ENCODE results near the gene LPA. TPM values are rescaled to one million over a fixed set of nuclear protein-coding genes. Genes with fewer than 3 reads are reported as not detected.
"Not testable (repeated sequence)": the region's sequence is repeated elsewhere in the genome, so short reads cannot be mapped to it uniquely, and the experiment has no call there.

LPA gene
- total RNA-seq, 1 donor from 2014 or later = not detected

DNA sequence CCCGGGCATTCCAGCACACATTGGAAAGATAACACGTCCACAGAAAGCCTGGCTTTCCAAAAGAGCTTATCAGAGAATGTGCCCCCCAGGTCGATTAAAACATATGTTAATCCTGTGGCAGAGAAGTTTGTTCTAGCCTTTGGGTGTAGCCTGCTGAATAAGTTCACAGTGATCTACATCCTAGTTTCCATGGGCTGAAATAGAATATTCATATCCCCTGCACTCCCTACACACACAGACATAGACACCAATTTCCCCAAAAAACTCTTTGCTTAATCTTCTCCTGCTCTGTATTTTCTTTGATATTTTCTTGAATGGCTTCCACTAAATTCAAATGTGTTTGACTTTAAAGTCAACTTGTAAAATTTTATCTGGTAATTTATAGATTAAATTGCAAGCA lies 1.6 kb downstream of the LPA start:
- Histone ChIP-seq H3K4me1 (no peaks in the 10 kb centered on the region), H3K4me3 (no peak overlapping the region), H3K9me3 (no peaks in the 10 kb centered on the region), H3K27ac (no peak overlapping the region), H3K27me3 (no peaks in the 10 kb centered on the region), H3K36me3 (no peaks in the 10 kb centered on the region)
- no peak for DNase-seq (ENCODE audit: low spot score in 2 of 2)
- TF ChIP-seq, protein P1, sequence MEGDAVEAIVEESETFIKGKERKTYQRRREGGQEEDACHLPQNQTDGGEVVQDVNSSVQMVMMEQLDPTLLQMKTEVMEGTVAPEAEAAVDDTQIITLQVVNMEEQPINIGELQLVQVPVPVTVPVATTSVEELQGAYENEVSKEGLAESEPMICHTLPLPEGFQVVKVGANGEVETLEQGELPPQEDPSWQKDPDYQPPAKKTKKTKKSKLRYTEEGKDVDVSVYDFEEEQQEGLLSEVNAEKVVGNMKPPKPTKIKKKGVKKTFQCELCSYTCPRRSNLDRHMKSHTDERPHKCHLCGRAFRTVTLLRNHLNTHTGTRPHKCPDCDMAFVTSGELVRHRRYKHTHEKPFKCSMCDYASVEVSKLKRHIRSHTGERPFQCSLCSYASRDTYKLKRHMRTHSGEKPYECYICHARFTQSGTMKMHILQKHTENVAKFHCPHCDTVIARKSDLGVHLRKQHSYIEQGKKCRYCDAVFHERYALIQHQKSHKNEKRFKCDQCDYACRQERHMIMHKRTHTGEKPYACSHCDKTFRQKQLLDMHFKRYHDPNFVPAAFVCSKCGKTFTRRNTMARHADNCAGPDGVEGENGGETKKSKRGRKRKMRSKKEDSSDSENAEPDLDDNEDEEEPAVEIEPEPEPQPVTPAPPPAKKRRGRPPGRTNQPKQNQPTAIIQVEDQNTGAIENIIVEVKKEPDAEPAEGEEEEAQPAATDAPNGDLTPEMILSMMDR (IDR thresholded peaks at IDR 0.05) = no peak
- intact Hi-C loops (cut with DNase I) = no loop called here

DNA sequence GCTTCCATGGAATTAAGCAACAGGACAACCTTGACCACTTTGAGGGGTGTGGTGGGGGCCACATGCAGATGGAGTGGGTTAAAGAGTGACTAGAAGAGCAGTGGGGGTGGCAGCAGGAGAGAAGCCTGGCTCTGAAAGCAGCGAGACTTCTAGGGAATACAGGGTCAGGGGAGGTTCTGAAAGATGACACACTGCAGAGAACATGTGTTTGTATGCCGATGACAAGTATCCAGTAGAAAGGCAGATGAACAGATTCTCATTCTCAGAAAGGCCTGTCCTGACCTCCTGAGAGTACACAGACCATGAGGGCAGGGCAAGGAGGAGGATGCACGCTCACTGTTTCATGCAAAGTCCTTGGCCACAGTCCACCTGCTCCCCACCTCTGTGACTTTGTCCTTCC lies 2.9 kb downstream of the LPA start:
- H3K27ac ChIP-seq = no peak overlapping the region
- intact Hi-C loops (cut with DNase I) = no loop called here
- H3K27me3 ChIP-seq = no peaks in the 10 kb centered on the region
- no peak overlapping the region for H3K4me3 ChIP-seq
- TF ChIP-seq, protein P1 (IDR thresholded peaks at IDR 0.05) = no peak
- H3K4me1 ChIP-seq = no peaks in the 10 kb centered on the region
- H3K9me3 ChIP-seq = no peaks in the 10 kb centered on the region
- no peak for DNase-seq (ENCODE audit: low spot score in 2 of 2)
- no peaks in the 10 kb centered on the region for H3K36me3 ChIP-seq

GRCh38 chr6:160659562-160659961 lies 4.5 kb downstream of the LPA start:
- Histone ChIP-seq H3K4me3 (no peak overlapping the region), H3K36me3 (no peaks in the 10 kb centered on the region), H3K27ac (no peak overlapping the region), H3K9me3 (no peaks in the 10 kb centered on the region), H3K4me1 (no peaks in the 10 kb centered on the region), H3K27me3 (no peaks in the 10 kb centered on the region)
- TF ChIP-seq, protein P1 (IDR thresholded peaks at IDR 0.05) = no peak
- no peak for DNase-seq (ENCODE audit: low spot score in 2 of 2)
- intact Hi-C loops (cut with DNase I) = no loop called here

DNA sequence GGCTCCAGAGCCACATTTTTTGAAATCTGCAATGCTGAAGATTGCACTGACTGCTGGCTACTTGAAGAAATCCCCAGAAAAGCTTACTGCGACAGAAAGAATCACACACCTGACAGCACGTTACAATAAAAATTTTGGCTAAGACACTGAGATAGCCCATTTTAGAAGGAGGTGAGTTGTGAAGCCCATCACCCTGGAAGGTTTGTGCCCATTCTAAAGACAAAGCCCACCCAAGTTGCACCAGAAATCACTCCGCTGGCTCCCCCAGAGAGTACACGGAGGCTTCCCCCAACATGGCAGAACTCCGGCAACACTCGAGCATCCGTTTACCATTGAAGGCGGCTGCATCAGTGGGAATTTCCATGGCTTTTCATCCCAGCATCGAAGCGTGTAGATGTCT lies 29.4 kb downstream of the LPA start:
- H3K4me3 ChIP-seq = no peak overlapping the region

DNA sequence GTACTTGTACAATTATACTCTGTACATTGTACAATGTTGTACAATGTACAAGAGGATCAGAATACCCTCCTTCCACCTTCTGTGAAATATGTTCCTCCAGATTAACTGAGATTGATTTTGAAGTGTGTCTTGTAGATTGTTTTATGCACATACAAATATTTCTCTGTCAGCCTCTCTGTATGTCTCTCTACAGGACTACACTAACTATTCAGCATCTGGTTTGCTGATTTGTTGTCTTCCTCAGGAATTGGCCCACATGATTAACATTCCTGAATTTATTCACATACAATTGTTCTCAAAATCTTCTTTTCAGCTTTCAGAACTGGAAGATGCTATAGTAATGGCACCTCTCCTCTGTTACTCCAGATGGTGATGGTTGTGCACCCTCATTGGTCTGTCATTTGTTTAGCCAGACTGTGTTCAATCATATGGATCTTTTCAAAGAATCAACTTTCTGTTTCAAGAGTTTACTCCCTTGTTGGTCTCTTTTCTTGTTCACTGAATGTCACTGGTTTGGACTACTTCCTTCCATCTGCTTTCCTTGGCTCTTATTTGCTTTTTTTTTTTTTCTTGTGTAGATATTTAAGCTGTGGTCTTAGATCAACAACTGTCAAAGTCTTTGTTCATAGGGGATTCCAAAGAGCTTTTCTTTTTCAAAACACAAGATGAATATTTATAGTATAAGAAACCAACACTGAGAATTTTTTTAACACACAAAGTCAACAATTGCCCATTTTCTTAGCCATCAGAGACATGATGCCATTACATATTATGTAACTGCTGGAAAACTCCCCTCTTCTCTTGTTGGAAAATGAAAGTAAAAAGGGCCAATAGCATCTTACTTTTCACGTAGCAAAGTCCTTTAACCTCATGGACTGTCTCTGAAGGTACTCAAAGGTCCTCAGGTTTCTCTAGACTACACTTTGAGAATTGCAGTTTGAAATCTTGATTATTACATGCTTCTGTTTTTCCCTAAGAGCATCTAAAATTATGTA lies 67.9 kb downstream of the LPA start:
- Histone ChIP-seq H3K4me3 (peak overlapping the region; percentile 9 to 37), H3K36me3 (no peaks in the 10 kb centered on the region), H3K27me3 (no peaks in the 10 kb centered on the region), H3K4me1 (no peaks in the 10 kb centered on the region), H3K9me3 (no peaks in the 10 kb centered on the region), H3K27ac (no peak overlapping the region)
- TF ChIP-seq, protein P1 (IDR thresholded peaks at IDR 0.05) = no peak
- intact Hi-C loops (cut with DNase I) = no loop called here
- DNase-seq (ENCODE audit: low spot score in 2 of 2) = no peak

More for the DNA sequence above, 29.4 kb downstream of the LPA start:
- no peak overlapping the region for H3K27ac ChIP-seq
- peaks cover 0 to 4% of the 10 kb centered on the region in 2 donors for H3K9me3 ChIP-seq
- intact Hi-C loops (cut with DNase I) = no loop called here
- TF ChIP-seq, protein P1 (IDR thresholded peaks at IDR 0.05) = no peak
- DNase-seq (ENCODE audit: low spot score in 2 of 2) = peak in 1 of 2 donors; percentile 9
- H3K4me1 ChIP-seq = no peaks in the 10 kb centered on the region
- H3K36me3 ChIP-seq = no peaks in the 10 kb centered on the region
- H3K27me3 ChIP-seq = no peaks in the 10 kb centered on the region

DNA sequence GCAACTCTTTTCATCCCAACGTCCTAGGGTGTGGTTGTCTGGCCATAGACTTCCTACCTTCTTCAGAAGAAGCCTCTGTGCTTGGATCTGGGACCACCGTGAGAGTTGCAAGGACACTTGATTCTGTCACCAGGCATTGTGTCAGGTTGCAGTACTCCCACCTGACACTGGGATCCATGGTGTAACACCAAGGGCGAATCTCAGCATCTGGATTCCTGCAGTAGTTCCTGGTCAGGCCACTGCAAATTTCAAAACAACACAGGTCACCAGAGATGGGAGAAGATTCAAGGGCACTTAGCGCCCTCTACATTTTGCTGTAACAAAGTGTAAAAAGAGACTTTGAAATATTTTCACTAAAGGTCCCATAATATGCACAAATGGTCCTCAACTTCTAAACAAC lies 68.8 kb downstream of the LPA start:
- intact Hi-C loops (cut with DNase I); H3K4me1 ChIP-seq; H3K9me3 ChIP-seq; H3K36me3 ChIP-seq; H3K27ac ChIP-seq; H3K27me3 ChIP-seq; DNase-seq (ENCODE audit: low spot score in 2 of 2); H3K4me3 ChIP-seq: not testable (repeated sequence)
